Activated CD8-positive, alpha-beta memory T cell treated with anti-CD3 and anti-CD28 coated beads for 24 hours (primary cell): ENCODE data around the gene CHCHD4.
"Not testable (repeated sequence)": the region's sequence is repeated elsewhere in the genome, so short reads cannot be mapped to it uniquely, and the experiment has no call there.

ENCODE experiments used
- DNase-seq: peaks from one replicate; pipeline ENCODE4 v3.0.0-alpha.2; 2020

Gene CHCHD4

DNA sequence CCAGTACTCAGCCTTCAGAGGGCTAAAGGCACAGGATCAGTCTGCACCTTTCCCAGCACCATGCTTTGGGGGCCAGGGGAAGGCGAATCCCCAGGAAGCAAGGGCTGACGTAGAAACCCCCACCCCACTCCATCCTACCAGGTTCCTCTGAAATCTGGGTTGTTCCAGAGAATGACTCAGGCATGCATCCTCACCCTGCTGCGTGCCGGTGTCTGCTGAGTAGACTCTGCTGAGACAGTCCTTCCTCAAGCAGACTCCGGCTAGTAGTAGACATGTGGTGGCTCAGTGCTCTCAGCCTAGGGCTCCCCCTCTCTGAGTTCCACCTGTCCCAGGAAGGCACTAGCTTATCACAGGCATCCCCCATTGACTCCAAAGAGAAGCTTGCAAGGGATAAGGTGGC, 9.2 kb upstream of the CHCHD4 start:
- DNase-seq = no peak

DNA sequence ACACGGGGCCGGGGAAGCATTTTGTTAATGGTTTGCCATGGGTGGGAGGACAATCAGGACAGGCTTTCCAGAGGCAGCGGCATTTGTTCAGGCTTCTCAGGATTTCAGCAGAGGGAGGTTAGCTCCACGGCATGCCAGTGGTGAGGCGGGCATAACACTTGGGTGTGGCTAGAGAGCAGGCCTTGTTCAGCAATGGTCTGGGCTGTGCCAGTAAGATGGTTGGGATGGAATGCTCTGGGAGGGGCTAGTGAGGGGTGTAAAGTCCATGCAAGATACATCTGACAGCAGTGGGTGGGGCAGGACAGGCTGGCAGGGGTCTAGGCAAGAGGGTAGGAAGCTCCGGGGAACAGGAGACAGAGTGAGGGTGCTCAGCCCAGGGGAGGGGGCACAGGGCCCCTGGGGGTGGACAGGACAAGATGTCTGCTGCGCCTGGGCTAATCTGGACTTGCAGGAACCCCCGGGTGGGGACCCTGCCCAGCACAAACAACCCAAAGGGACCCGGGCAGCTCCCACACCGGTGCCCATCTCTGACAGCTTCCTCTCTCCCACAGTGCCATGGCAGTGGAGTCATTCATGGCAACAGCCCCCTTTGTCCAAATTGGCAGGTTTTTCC, 8.6 kb upstream of the CHCHD4 start:
- no peak for DNase-seq

DNA sequence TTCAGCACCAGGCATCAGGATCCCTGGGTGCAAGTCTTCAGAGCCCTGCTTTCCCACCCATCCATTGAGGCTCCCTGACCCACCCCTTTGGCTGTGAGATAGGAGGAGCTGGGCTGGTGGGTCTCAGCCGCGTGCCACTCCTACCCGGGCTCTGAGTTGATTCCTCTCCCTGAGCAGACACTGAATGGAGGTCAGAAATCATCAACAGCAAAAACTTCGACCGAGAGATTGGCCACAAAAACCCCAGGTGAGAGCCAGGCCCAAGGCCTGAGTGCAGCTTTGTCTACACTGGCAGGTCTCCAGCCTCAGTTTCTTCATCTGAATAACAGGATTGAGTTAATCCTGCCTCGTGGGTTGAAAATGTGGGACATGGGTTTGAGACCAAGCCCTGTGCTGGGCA, 8.0 kb upstream of the CHCHD4 start:
- no peak for DNase-seq

DNA sequence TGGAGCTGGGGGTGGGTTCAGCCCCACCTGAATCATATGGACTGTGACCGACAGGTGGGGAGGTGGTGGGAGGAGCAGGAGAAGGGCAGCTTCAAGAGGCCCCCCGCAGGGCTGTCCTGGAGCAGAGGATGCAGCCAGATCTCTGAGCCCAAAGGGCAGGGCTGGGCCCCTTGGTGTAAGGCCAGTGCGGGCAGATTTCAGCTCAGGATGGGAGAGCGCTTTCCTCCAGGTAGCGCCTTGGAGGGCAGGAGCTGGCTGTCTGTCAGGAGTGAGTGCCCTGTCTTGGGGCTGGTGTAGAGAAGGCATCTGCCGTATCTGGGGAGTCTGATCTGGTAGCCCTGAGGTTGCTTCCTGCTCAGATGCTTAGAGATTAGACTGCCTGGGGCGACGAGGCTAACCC, 7.5 kb upstream of the CHCHD4 start:
- no peak for DNase-seq

DNA sequence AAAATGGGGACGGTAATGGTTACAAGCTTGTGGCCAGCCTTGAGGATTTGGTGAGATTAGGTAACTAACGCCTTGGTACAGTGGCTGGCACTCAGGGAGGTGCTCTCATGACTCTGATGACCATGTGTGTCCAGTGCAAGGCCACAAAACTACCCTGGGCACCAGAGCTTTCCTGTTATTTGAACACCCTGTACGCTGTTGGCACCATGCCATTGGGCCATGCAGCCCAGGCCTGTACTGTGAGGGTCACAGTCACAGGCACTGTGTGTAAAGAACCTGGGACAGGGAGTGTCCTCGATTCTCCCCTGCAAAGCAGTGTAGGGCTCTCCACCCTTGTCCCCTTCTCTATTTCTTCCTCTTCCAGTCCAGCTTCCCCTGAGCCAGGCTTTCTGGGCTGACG, 6.5 kb upstream of the CHCHD4 start:
- no peak for DNase-seq

DNA sequence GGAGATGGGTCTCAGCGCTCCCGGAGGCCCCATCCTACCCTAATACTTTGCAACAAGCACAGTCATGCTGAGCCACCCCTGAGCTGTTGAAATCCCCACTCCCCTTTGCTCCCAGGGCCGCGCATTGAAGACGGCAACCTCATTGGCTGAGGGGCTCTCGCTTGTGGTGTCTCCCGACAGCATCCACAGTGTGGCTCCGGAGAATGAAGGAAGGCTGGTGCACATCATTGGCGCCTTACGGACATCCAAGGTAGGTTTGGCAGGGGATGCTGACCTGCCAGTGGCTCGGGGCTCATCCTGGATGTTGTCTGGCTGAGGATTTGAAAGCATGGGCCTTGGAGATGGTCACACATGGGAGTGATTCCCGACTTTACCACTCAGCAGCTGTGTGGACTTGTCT, 6.0 kb upstream of the CHCHD4 start:
- DNase-seq = peak; percentile 46

DNA sequence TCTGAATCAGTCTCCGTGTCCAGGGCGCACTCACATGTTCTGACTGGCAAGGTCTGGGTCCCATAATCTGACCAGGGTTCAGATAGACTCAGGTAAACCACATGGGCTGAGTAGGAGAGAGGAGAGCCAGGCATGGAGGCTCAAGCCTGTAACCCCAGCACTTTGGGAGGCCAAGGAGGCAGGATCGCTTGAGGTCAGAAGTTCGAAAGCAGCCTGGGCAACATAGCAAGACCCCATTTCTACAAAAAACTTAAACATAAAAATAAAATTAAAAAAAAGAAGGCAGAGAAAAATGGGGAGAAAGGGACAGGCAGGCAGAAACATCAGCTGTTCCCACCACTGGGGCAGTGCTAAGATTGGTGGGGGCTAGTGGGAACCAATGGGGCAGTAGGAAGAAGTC, 5.6 kb upstream of the CHCHD4 start:
- DNase-seq = peak; percentile 21

DNA sequence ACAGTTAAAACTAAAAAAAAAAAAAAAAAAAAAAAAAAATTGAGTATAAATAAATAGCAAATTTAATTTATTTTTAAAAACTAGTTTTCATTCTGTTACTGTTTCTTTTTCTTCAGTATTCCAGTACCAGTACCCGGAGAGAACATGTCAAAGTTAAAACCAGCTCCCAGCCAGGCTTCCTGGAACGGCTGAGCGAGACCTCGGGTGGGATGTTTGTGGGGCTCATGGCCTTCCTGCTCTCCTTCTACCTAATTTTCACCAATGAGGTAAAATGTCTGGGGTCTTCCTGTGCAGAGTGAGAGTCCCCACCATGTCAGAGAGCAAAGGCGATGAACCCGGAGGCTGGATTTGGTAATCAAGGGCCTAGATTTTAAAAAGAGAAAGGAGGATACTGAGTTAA, 4.6 kb upstream of the CHCHD4 start:
- DNase-seq = peak; percentile 7

DNA sequence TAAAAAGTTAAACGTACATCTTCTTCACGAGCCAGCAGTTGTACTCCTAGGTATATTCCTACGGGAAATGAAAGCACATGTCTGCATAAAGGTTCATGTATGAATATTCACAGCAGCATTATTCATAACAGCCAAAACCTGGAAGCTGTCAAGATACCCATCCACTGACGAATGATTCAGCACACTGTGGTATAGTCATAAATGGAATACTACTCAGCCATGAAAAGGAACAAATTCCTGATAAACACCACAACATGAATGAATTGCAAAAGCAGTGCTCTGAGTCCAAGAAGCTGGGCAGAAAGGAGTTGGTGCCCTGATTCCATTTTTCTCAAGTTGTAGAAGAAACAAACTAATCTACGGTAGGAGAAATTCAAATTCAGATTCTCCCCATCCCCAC, 4.1 kb upstream of the CHCHD4 start:
- no peak for DNase-seq

DNA sequence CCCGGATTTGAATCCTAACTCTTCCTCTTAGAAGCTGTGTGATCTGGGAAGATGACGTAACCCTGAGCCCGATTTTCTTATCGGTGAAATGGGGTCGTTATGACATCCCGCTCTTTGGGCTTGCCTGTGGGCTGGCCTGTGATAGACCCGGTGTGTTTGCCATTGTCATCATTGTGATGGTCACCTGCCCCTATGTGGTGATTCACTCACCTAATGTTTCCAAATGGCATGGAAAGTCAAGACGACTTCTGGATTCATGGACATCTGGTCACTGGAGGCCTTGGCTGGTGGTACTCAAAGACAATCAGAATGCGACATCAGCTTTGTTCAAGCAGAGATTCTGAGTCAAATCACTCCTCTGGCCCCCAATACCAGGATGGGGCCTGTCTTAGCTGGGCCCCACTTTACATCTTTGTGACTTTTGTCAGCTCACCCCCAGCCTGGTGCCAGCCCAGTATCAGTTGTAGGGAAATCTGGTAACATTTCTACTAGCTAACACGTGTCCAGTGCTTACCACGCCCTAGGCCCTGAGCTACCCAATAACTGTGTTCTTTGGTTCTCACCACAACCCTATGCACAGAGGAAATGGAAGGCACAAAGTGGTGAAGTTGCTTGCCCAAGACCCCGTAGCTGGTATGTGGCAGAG, 3.0 kb upstream of the CHCHD4 start:
- DNase-seq = peak; percentile 42

DNA sequence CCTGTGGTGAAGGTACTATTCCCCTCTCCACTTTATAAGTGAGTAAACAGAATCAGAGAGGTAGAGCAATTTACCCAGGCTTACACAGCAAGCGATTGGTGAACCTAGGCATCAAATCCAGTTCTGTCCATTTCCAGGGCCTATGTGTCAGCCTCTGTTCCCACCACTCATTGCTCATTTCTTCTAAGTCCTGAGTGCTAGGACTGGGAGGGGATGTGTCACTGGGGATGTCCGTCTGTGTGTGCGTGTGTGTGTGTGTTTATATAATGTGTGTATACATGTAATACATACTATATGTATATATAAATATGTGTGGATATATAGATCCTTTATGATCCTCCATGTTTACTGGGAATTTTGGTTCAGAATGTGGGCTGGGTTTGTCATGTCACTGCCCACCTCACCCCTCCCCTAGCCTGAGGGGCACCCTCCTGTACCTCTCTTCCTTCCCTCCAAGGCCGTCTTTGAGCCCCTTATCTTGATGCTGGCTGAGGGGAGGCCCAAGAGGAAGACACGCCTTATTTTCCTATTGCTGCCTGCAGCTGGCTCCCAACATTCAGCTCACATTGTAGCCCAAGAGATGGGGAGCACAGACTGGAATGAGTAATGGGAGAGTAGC, 2.3 kb upstream of the CHCHD4 start:
- DNase-seq = peak; percentile 30

DNA sequence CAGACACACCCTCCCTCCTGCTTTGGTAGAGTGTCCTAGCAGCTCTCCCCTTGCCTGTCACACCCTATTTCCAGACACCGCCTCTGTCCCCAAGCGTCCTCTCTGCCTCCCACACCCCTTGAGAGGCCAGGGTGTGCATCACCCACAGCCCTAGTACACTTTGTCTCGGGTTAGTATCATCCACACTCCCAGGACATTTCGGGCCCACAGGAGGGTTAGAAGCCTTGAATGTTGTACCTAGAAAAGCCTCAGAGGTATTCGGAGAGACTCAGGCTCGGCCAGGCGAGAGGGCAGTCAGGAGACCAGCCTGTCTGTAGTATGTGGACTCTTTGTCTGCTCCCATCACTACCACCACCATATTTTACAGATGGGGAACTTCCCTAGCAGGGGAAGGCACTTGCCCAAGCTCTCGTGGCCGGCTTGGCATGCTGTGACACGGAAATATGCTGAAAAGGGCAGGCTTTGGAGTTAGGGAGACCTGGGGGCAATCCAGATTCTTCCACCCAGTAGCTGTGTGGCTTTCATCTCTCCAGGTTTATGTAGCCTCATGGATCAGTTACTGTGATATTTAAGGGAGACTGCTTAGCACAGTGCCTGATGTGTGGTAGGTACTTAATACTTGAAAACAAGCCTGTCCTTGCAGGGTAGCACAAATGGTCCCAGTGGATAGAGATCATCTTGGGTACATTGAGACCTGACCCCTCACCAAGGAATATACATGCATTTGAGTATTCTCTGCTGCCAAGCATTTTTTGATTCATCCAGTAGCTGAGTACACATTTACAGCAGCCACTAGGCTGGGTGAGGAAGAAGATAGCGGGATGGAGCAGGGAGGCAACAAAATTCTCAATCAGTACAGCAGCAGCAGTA, 1.6 kb upstream of the CHCHD4 start:
- peak; percentile 21 for DNase-seq

DNA sequence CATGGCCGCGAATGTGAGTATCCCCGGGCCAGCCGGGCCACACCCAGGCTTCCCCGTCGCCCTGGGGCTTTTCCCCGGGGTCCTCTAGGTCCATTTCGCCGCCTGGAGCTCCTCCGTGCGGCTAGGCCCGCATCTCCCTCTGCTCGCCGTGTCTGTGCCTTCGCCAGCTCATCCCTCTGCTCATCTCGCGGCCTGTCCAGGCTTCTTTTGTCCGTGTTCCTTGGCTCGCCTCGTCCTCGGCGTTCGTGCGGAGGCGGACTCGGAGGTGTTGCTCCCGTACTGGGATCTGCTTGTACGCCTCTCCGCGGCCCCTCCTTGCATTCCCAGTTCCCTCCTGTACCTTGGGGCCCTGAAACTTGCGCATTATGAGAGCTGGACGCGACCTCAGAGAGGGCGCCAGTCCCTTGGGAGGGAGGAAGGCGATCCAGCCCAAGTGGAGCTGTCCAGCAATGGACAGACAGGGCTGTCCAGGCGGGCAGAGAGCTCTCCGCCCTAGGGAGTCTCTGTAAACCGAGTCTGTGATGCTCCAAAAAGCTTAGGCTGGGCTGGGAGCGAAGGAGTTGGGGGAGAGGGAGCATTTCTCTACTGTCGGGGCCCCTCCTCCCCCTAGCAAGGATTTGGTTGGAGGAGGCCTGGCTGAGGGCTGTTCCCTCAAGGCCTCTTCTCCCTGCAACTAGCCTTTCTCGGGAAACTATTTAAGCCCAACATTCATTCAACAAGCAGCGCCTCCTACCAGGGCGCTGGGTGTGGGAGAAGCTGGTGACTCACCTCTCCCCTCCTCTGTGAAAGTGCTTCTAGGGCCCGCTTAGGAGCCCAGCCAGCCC, 735 bp upstream of the CHCHD4 start:
- DNase-seq = peak; percentile 77

DNA sequence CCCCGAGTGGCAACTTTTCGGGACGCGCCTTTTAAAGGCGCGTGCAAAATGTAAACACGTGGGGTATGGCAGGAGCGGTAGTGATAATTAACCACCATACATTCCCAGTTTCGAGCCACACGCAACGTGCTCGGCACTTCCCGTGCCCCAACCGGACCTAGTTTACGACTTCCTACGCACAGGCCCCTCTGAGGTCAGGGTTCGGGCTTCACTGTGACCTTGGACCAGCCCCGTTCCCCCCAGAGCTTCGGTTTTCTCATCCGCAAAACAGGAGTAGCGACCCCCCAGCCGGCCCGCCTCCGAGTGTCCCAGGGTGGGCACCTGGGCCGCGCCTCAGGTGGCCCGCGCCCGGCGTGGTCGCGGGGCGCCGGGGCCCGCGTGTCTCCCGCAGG, 451 bp downstream of the CHCHD4 start:
- DNase-seq = no peak

DNA sequence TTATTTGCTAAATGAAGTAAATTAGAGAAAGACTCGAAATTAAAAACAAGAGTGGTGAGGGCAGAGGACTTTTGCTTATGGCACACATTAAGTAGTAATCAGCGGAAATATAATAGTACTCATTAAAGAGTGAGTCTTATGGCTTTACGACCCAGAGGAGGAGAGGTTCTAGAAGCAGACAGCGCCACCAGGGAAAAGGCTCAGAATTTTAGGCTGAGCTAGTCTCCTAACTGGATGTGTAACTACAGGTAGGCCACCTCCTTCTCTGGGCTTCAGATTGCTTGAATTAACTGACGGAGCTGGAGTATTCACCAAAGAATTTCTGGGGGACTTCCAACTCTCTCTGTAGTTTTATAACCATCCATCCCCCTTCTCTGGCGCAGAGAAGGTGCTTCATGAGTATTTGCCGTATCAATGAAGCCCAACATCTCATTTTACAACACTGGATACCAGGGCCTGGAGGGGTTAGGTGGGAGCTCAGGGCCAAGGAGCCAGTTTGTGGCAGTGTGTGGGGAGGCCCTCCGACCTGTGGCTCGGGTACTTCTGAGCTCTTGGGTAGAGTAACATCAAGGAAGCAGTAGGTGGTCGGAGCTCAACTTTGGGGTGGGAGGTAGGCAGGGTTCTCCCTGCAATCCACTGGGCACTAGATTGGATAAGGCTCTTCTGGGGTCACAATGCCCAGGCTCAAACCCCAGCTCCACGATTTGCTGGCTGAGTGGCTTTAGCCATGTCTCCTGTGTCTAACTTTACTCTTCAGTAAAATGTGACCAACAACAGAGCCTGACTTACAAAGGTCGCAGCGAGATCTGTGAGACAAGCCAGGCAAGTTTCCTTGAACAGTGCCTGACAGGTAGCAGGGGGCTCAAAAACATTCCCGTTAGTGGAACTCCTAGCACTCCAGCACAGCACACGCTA, 1.1 kb downstream of the CHCHD4 start:
- DNase-seq = no peak

DNA sequence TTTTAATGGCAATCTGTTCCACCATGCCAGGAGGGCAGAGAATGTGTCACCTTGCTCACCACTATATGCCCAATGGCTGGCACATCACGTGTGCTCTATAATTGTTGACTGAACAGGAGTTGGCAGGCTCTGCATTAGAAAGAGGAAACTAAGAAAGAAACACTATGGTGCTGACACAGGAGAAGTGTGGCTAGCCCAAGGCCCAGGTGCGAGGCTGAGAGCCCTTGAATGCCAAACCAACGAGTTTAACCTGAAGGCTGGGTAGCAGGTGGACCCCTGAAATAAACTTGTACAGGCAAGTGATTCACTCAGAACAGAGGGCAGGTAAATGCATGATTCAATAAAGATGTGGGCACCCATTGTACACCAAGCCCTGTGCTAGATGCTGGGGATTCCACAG, 2.4 kb downstream of the CHCHD4 start:
- peak; percentile 45 for DNase-seq

DNA sequence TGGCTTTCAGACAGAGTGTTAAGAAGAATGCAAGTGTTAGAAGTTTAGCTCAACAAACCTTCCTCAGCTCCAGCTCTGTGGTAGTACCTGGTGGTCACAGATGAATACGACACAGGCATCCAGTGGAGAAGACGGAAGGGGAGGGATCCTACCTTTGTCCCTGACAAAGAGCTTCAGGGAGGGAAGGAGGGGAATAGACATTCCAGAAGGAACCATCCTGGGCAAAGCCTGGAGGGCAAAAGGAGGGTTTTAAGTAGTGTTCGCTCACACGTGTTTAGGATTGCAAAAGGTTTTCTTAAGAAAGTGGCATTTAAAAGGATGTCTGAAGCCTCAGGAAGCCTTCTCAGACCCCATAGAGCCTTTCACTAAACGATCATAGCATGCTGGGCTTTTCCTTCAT, 2.8 kb downstream of the CHCHD4 start:
- no peak for DNase-seq

DNA sequence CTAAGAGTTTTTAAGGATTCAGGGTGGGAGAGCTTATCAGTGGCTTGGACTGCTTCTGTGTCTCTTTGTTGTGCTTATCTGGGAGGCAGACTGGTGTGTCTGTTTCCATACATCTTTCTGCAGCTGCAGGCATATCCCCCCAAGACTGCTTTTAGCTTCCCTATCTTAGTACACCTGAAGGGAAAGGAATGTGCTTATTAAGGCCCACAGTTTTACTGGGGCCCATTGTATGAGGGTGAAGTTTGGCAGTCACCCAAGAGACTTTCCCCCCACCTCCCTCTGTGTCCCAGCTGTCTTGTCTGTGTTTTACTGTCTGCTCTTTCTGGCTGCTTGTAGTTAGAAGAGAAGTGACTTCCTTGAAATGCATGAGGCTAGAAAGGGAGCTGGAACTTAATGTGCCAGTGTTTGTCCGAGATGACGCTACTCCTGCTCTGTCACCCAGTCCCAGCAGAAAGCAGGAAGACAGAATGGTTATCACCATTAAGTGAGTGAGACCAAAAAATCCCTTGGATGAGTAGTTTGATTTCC, 3.7 kb downstream of the CHCHD4 start:
- DNase-seq = not testable (repeated sequence)

DNA sequence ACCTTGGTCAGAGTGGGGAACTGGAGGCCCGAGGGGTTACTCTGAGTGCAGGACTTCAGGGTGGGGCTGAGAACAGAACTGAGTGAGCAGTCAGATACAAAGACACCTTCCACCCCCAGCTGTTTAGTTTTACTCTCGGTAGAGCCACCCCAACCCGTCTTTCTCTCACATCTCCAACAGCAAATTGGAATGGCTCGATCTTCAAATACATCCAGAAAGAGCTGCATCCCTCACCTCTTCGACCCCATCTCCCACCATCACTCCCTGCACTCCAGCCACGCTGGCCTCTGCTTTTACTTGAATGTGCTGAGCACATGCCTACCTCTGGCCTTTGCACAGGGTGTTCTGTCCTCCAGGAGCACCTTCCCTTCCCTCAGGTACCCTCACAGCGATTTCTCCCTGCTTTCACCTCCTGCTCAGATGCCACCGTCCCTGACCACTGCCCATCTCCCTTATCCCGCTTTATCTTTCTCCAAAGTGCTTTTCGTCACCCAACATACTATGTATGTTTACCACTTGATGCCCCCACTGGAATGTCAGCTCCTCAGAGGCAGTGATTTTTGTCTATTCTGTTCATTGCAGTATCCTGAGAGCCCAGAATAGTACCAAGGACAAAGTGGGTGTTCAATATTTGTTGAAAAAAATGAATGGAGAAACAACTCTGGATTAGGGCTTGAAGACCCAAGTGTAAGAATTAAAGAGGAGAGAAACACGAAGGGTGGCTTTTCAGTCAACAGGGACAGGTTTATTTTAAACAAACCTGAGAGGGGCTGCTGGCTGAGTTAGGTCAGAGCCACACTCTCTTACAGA, 4.4 kb downstream of the CHCHD4 start:
- no peak for DNase-seq

DNA sequence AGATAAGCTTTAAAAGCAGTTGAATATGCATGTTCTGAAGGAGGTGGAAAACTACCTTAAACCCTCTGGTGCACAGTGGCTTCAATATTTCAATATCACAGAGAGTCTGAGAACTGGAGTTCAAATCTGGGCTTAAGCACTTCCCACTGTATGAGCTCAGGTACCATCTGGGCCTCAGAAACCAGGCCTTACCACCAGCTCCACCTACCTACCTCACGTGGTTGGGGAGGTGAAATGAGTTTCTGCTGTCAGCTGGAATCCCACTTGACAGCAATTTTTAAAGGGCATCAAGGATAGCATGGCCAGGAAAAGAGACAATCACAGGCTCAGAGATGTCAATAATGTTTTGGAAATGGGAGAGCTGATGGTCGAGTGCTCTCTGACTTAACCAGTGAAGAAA, 5.0 kb downstream of the CHCHD4 start:
- DNase-seq = no peak
